Activated CD8-positive, alpha-beta memory T cell treated with anti-CD3 and anti-CD28 coated beads for 1 hour (primary cell): ENCODE data around the gene SORCS3.
"Not testable (repeated sequence)": the region's sequence is repeated elsewhere in the genome, so short reads cannot be mapped to it uniquely, and the experiment has no call there.

Experiments
- DNase-seq, 2 donors: peaks; one replicate each; pipeline ENCODE4 v3.0.0-alpha.2; 2020; ENCODE audit warnings: low read depth in 1 of 2; ENCODE audit errors: extremely low read depth in 1 of 2

Gene SORCS3

DNA sequence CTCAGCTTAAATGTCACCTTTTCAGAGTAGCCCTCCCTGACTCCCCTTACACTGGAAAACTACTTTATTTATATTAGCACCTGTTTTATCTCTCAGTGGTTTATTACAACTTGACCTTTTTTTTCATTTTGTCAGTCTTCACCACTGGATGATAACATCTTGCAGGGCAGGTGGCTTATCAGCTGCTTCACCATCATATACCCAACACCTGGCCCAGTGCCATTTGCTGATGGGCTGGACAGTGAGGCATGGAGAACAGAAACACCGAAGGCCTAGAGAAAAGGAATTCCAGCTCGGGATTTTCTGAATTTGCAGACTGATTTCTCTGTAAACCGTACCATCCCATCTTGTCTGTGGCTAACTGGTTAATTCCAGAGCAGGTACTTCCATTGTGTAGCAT lies 48.5 kb downstream of the SORCS3 start:
- DNase-seq, result no peak

DNA sequence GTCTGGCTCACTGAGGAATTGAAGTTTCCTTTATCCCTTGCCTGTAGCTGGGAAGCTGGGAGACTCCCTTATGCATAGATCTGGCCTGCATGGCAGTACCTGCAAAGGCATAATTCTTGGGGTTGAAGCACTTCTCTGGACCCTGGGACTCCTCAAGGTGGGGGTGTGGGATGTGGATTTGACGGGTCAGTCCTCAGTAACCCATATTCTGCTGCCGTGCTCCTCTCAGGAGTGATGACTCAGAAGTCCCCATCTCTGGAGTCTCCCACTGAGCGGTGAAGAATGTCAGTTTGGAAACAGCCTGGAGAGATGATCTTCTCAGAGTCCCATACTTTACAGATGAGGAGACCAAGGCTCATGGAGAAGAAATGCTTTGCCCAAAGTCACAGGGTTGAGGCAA lies 49.0 kb downstream of the SORCS3 start:
- no peak for DNase-seq

DNA sequence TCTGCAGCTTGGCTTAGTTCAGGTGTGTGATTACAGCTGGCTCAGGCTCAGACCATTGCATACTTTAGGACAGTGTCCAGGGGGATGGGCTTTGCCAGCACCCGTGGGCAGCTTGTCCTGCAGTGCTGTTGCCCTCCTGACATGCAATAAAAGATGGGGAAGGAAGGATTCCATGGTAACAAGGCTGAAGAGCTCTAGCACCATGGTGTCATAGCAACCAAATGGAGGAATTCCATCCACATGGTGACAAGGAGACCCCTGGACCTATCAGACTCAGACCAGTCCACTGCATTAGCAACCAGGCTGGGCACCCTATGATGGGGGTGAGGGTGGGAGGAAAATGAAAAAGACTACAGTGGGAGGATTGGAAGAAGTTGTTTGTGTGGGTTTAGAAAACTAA lies 49.9 kb downstream of the SORCS3 start:
- DNase-seq, result no peak

DNA sequence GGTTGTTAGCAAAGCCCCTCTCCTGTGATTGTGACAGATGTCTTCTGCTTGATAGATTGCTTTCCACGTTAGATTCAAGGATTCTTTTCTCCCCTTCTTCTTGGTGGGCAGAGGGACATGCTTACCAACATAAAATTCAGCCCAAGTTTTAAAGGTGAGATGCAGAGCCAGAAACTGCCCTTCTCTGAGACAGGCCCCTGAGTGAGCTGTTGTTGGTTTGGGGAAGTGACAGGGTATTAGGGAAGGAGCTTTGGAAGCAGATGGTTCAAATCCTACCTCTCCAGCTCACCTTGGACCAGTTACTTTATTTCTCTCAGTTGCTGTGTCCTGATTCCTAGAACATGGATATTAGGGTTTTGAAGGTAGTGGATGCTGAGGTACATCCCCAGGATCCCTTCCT lies 53.0 kb downstream of the SORCS3 start:
- no peak for DNase-seq

DNA sequence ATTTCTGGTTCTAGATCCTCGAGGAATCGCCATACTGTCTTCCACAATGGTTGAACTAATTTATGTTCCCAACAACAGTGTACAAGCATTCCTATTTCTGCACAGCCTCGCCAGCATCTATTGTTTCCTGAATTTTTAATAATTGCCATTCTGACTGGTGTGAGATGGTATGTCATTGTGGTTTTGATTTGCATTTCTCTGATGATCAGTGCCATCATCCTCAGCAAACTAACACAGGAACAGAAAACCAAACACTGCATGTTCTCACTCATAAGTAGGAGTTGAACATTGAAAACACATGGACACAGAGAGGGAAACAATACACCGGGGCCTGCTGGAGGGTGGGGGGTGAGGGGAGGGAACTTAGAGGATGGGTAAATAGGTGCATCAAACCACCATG lies 62.2 kb downstream of the SORCS3 start:
- DNase-seq, result not testable (repeated sequence)

DNA sequence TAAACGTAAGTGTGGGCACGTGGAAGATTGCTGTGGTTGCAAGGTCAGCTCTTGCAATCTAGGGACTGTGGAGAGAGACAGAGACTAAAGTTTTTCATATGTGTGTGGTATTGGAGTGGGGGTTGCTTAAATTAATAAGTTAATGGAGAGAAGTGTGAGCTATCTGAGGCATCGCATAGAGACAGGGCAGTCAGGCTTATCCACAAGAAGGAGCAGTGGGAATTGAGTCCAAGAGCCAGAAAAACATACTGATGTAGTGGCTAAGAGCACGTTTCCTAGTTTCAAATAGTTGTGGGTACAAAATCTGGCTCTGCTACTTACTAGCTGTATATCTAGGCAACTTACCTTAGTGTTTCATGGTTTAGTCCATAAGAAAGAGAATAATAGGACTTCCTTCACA lies 65.8 kb downstream of the SORCS3 start:
- no peak for DNase-seq

DNA sequence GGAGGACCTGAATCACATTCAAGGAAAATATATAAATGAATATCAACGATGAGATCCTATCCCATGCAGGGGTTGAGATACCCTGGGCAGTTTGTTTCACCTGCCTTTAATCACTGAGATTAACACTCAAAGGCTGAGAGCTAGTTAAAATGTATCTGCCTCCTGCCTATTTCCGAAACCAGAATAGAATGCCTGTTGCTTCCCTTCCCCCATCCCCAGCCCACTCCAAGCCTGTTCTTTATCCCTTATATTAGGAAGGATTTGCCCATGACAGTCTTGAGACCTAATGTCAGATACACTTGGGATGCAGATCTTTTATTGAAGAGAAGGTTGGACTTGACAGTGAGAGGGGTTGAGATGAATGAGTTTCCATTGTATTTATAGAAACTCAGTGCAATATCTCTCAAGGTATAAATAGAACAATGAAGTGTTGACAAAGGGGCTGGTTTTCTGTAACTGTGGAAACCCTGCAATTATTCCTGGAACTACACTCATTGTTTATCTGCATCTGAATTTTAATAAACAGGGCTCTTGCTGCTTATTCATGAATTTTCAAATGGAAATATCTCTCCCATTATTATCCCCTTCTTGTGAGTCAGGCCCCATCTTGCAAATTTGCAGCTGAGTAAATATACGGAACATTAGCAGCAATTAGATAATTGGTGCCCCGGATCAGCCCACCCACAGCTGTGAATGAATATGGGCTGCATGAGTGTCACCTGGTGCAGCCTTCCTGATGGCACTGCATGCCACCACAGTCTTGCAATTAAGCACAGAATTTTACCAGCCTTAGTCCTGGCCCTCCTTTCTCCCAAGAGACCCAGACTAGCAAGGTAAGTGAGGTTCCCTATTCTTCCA lies 66.7 kb downstream of the SORCS3 start:
- no peak for DNase-seq

DNA sequence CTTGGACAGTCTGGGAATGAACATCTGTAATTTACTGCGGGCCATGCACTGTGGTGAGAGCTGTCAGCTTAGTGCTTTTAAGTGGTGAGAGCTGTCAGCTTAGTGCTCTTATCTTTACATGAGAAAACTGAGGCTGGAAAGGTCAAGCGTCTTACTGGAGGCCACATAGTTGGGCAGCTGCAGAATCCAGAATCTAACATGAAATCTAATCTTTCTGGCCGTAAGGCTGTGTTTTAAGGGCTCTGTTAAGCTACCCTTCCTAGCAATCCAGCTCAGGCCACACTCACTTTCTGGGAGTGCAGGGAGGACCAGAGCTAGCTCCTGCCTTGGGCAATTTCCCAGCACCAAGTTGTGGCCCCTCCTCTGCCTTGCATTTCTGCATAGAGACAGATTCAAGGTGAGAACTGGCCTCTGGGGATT lies 70.2 kb downstream of the SORCS3 start:
- DNase-seq, result no peak

DNA sequence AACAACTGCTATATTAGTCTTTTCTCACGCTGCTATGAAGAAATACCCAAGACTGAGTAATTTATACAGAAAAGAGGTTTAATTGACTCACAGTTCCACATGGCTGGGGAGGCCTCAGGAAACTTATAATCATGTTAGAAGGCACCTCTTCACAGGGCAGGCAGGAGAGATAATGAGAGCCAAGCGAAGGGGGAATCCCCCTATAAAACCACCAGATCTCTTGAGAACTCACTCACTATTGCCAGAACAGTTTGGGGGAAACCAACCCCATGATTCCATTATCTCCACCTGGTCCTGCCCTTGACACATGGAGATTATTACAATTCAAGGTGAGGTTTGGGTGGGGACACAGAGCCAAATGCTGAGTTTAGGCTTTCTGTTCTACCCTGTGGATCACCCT lies 89.5 kb downstream of the SORCS3 start:
- not testable (repeated sequence) for DNase-seq

DNA sequence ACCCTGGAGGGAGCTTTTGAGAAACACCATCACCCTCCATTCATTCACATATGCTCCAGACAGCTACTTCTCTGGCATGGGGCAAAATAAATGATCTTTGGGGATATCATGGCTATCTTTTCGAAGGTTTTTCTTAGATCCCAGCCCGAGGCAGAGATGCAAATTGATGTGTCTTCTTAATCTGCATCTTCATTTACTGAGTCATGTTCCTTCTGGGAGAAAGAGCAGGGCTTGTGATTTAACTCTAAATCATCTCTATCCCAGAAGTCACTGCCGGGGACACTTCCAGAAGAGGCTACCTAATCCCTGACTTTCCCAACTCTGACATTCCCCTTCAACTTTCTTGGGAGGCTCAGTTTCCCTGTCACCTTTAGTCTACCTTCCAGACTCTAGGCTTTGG lies 90.1 kb downstream of the SORCS3 start:
- no peak for DNase-seq

DNA sequence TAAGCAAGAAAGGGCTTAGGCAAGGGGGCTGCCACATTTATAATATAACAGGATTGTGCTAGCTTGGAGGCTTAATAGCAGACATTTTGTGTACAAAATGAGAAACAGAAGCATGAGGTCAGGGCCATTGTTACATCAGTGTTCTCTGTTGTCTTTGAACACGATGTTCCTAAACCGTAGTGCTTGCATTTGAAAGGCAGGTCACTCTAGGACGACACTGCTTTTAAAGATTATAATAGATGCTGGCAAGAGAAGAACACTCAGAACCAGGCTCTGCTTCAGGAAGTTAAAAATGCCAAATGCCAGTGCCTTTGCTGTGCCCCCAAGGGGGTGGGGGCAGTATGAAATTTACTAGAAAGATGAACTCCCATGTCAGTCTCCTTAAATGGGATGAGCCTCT lies 91.1 kb downstream of the SORCS3 start:
- DNase-seq, result no peak

DNA sequence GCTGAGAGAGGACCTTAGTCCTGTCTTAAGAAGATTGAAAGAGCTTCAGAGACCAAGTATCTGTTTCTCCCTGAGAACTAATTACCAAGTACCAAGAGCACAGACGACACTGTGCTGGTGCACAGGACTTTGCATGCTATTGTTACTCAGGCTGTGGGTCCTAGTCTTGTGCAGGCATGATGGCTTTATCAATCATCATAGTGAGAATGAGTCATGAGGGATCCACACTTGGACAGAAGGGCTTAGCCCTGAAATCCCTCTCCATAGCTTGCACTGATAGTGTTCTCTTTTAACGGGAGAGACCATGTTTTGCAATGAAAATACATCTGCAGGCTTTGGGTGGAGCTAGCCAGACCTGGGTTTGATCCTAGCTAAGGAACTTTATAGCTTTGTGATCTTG lies 93.3 kb downstream of the SORCS3 start:
- no peak for DNase-seq

DNA sequence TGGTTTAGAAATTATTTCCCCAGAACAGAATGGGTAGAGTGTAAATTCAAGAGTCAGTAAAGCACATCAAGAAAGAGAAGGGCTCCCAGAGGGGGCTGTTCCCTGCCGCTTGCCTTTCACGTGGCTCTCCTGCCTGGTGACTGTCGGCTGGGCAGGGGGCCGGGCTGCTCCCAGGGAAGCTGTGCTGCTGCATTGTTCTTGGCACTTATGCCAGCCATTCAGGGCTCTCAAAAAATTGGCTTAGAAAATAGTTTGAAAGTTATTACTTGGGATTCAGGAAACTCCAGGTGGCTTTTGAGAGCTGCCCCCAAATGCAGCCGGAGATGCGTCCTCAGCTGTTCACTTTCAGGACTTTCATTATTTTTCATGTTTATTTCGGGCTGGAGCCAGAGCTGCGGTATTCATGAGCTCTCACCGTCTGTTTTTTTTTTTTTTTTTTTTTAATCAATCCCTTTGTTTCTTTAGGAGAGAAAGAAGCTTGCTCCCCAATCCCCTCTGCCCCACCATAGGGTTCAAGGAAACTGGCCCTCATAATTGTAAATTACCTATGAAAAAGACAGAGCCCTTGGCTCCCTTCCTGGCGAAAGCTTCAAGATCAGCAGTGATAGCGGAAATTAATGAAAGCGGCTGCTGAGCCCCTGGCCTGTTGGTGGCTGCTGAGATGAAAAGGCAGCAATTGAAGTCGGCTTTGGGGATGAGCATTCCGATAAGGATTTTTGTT lies 94.1 kb downstream of the SORCS3 start:
- no peak for DNase-seq

DNA sequence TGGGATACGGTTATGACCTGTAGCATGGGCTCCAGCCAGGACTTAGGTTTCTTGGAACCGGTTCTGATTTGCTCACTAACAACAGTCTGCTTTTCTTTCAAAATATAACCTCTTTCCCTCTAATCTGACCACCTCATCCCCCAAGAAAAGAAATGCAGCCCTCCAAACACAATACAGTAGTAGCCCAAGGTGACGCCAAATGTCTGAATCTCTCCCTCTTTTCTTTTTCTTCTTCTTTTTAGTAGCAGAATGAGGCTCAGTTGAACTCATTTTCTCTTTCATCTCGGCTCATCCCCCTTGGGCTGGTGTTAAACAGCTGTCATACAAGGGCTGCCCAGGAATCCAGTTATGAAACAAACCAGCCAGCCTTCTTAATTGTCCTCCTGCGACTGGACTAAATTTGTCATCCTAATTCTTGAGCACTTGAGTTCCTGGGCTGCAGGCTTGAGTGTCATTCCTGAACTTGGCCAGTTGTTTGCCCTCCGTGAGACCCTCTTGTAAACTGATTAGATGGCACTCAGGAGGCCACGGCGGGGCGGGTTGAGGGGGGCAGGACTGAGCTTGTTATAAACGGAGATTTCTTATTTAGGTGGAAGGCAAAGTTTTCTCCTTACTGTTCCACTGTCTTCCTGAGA lies 94.8 kb downstream of the SORCS3 start:
- no peak for DNase-seq

DNA sequence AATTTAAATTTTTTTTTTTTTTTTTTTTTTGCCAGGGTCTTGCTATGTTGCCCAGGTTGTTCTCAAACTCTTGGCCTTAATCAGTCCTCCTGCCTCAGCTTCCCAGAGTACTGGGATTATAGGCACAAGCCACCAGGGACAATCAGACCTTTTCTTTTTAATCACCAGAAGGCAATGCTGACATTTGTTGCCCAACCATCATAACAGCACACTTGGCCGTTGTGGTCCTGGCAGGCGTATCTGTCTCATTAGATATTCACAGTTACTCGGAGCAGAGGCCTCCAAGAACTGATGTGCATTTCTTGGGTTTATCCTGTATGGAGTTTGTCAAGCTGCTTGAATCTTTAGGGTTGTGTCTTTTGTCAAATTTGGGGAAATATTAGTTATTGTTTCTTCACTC lies 100.0 kb downstream of the SORCS3 start:
- DNase-seq, result no peak

DNA sequence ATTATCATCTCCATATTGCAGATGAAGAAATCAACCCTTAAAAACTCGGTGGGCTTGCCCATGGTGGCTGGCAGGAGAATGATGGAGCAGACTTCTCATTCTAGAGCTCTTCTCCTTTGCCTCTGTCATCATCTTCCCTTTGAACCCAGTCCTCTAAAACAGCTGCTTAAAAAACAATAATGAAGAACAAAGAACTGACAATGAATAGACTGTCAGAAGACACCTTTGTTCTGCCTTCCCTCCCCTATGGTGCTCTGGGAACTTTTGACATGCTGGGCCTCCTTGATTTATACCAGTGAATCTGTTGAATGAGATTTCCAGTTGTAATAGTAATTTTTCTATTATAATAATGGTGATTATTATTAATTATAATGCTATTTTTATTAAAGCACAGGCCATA lies 103.0 kb downstream of the SORCS3 start:
- no peak for DNase-seq

DNA sequence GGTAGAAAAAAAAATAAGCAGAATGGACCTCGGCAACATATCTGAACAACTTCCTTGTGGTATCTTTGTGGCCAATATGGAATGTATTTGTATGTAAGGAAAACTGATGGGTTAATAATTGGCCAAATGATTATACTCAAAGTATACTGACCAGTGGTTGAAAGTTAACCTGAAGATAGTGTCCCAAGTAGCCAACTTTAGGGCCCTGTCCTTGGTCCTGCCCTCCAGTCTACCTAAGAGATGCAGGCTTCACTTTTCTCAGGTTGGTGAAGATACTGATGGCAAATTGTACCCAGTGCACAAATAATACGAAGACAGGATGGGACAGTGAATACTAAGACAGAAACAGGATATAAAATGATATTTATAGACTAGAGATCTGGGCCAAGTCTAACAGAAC lies 109.2 kb downstream of the SORCS3 start:
- no peak for DNase-seq

DNA sequence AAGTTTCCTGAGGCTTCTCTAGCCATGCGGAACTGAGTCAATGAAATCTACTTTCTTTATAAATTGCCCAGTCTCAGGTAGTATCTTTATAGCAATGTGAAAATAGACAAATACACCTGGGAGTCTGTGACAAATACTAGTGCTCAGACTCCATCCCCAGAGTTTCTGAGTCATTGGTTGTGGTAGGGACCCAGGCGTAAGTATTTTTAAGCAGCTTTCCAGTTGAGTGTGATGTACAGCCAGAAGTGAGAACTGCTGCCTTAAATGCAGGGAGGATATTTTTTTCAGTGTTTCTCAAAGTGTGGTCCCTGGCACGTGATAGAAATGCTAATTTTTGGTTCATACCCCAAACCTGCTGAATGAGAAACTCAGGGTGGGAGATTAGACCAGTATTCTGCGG lies 121.7 kb downstream of the SORCS3 start:
- DNase-seq, result no peak

DNA sequence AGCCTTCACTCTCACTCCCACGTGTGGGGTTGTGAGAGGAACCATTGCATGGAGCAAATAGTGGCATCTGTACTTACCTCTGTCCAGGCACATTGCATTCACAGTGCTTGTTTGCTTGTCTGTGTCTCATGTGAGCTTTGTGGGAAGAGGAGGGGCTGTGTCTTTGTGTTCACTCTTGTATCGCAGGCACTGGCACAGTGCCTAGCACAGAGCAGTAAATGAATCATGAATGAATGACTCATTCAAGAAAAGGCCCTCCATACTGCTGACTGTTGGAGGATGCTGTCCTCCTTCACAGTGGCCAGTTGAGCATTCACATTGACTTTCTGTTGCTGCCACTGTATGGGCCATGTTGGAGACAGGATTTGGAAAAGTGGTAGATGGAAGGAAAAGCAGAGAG lies 125.3 kb downstream of the SORCS3 start:
- no peak for DNase-seq

DNA sequence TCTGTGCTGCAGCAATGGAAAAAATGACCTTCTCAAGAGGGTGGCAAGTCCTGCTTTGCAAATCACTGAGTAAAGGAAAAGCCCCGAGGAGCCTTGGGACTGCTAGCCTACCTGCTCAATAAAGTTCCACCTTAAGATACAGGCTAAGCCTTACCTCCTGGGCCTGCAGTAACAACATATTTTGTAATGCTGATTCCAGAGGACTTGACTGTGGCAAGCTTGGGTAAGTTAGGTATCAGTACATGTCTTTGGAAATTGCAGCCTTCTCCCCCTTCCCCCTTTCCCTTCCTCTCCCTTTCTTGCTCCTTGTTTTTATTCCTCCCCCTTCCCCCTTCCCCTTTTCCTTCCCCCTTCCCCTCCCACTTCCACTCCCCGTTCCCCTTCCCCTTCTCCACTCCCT lies 126.2 kb downstream of the SORCS3 start:
- no peak for DNase-seq

DNA sequence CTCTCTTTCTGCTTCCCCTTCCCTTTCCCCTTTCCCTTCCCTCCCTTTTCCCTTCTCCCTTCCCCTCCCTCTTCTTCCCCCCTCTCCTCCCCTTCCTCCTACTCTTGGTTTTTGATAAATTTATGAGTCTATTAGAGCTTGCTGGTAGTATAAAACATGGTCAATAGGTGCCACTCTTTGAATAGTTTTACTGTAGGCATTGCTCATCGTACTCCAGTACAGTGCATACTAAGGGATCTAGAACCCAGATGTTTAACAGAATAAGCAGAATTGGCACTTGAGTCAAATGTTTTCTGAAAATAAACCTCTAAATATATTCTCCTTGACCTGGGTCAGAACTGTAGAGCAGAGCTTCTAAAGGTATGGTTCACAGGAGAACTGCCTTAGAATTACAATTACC lies 126.7 kb downstream of the SORCS3 start:
- DNase-seq, result no peak

DNA sequence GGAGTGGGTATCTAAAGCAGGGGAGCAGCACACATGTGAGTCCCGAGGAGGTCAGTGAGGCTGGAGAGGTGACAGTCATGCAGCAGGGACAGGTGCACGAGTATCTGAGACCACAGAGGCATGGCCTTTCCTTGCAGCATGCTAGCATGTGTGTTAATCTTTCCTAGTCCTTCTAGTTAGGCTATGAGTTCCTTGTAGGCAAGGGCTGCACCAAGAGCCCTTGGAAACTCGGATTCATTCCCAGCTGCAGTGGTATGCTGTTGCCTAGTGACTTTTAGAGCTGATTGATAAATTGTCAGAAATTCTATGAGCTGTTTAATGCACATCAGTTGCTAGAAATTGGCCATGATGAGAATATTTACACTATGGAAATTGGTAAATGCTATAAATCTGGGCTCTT lies 132.0 kb downstream of the SORCS3 start:
- no peak for DNase-seq
